Right cardiac atrium (tissue), 5 donors: ENCODE results near the gene ASMTL. TPM values are rescaled to one million over a fixed set of nuclear protein-coding genes. Genes with fewer than 3 reads are reported as not detected.

ENCODE experiments used
- ATAC-seq, 2 donors: fragments of 200-7000 bp; cut with Tn5 transposase; one replicate each; pipeline versions ENCODE4 v1.8.0 to v1.9.1; 2020; ENCODE audit warnings: moderate library complexity in 2 of 2, mild to moderate bottlenecking in 1 of 2
- DNase-seq, 3 donors: peaks; one replicate each; pipeline ENCODE4 v3.0.0-alpha.2; 2020
- H3K27ac ChIP-seq: one replicate; pipeline ENCODE4 v1.5.1; 2013; ENCODE audit warnings: mild to moderate bottlenecking, low read length, control low read depth, moderate library complexity
- H3K27me3 ChIP-seq: one replicate; pipeline ENCODE4 v1.6.1; 2013; ENCODE audit not compliant: control insufficient read depth, insufficient read depth
- H3K4me1 ChIP-seq: one replicate; pipeline ENCODE4 v1.6.1; 2013; ENCODE audit warnings: low read length; ENCODE audit not compliant: control insufficient read depth, insufficient read depth
- H3K4me3 ChIP-seq: one replicate; pipeline ENCODE4 v1.5.1; 2013; ENCODE audit warnings: low read length, control low read depth
- H3K9me3 ChIP-seq: one replicate; pipeline ENCODE4 v1.6.1; 2013; ENCODE audit warnings: low read length; ENCODE audit not compliant: control insufficient read depth
- WGBS: extraction: QIAGEN DNeasy Blood & Tissue Kit; methylation state at CpG from one replicate; pipeline ENCODE4 v1.1.7; 2013; 5-methylcytosine and 5-hydroxymethylcytosine counted together
- intact Hi-C, 4 donors: fragments of 100-400 bp; cut with DNase I; formaldehyde crosslinking; loops; one replicate each; pipeline versions ENCODE4 v1.11.0 to v1.14.0; 2022 to 2023
- polyA plus RNA-seq: library from polyadenylated mRNA; stranded (reverse); fragments of 200-250 nt; gene quantifications from one replicate; pipeline ENCODE4 v1.2.3, GENCODE V29; 2013
- total RNA-seq, 4 donors: library from RNA; stranded (reverse); fragmentation: NEBNext Ultra II Directional; extraction: Animal tissue kit (Norgen Biotek cat#: 25700); gene quantifications; one replicate each; pipeline ENCODE4 v1.2.1, GENCODE V29; 2021
- donor health status: healthy with polysubstance abuse.
- donor health status: DM: no; HTN: yes; CAD: no.
- donor health status: DM: no; HTN: no; CAD: no.
- donor health status: DM: no; HTN: yes; CAD: no; lungs with severe emphysema.
- donor health status: DM: yes; HTN: yes; CAD: no.

The ASMTL gene
- total and polyA plus RNA-seq, 5 donors: 27.7 to 34.4 (median 34.1) TPM

- Histone ChIP-seq H3K4me1 (no peaks in the 10 kb centered on the region), H3K27ac (no peak overlapping the region), H3K9me3 (no peaks in the 10 kb centered on the region), H3K4me3 (no peak overlapping the region), H3K27me3 (no peaks in the 10 kb centered on the region)
- WGBS: 97% methylated on average over 19 of the region's 19 CpGs
- intact Hi-C loops: loop anchor here in 2 of 4 donors (10.0 kb wide), 1 partner anchor 50 kb away; the partner anchor contains the start of gene SLC25A6 (in 2 of the 2)
- ATAC-seq (no peak), DNase-seq (peak in 2 of 3 donors; percentile 1 to 2)
Observed at GRCh38 chrX:1444561-1445500, 7.9 kb downstream of the ASMTL start.

DNA sequence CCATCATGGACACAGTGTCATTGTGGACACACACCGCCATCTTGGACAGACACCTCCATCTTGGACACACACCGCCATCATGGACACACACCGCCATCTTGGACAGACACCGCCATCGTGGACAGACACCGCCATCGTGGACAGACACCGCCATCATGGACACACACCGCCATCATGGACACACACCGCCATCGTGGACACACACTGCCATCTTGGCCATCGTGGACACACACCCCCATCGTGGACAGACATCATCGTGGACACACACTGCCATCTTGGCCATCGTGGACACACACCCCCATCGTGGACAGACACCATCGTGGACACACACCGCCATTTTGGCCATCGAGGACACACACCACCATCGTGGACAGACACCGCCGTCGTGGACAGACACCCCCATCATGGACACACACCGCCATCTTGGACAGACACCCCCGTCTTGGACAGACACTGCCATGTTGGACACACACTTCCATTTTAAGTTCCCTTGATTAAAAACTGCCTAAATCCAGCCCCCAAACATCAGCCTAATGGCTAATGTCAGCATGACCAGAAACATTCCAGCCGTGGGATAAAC, 9.1 kb downstream of the ASMTL start:
- Histone ChIP-seq H3K4me1 (no peaks in the 10 kb centered on the region), H3K9me3 (no peaks in the 10 kb centered on the region), H3K27me3 (no peaks in the 10 kb centered on the region), H3K4me3 (no peak overlapping the region), H3K27ac (no peak overlapping the region)
- no peak for ATAC-seq
- intact Hi-C loops: loop anchor here in 2 of 4 donors (10.0 kb wide), 1 partner anchor 49 kb away; the partner anchor contains the start of gene SLC25A6 (in 2 of the 2)
- WGBS: 86% methylated on average over 26 of the region's 26 CpGs
- peak in 2 of 3 donors; percentile 7 to 8 for DNase-seq

DNA sequence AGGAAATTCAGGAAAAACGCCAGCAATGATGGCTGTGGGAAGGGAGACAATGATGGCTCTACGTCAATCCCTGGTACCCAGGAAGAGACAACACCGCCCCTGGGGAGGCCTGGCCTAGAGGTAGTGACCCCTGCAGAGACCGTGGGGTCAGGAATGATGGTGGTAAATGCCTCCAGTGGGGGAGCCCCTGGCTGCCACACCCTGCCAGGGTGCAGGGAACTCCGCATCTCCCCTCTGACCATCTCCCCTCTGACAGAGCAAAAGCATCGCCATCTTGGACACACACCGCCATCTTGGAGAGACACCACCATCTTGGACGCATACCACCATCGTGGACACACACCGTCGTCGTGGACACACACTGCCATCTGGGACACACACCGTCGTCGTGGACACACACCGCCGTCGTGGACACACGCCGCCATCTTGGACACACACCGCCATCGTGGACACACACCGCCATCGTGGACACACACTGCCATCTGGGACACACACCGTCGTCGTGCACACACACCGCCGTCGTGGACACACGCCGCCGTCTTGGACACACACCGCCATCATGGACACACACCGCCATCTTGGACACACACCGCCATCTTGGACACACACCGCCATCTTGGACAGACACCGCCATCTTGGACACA, 9.9 kb downstream of the ASMTL start:
- Histone ChIP-seq H3K27me3 (no peaks in the 10 kb centered on the region), H3K4me3 (no peak overlapping the region), H3K9me3 (no peaks in the 10 kb centered on the region), H3K27ac (no peak overlapping the region), H3K4me1 (no peaks in the 10 kb centered on the region)
- WGBS: 90% methylated on average over 36 of the region's 38 CpGs
- DNase-seq (peak in 2 of 3 donors; percentile 1 to 8), ATAC-seq (no peak)
- intact Hi-C loops: loop anchor here in 2 of 4 donors (10.0 kb wide), 1 partner anchor 48 kb away; the partner anchor contains the start of gene SLC25A6 (in 2 of the 2)

GRCh38 chrX:1442016-1442665, 10.6 kb downstream of the ASMTL start:
- Histone ChIP-seq H3K27ac (no peak overlapping the region), H3K4me3 (no peak overlapping the region), H3K27me3 (no peaks in the 10 kb centered on the region), H3K4me1 (no peaks in the 10 kb centered on the region), H3K9me3 (no peaks in the 10 kb centered on the region)
- WGBS: 98% methylated on average over 18 of the region's 18 CpGs
- no peak for ATAC-seq
- intact Hi-C loops: loop anchor here in 2 of 4 donors (10.0 kb wide), 1 partner anchor 47 kb away; the partner anchor contains the start of gene SLC25A6 (in 2 of the 2)
- DNase-seq: peak in 2 of 3 donors; percentile 3 to 24

DNA sequence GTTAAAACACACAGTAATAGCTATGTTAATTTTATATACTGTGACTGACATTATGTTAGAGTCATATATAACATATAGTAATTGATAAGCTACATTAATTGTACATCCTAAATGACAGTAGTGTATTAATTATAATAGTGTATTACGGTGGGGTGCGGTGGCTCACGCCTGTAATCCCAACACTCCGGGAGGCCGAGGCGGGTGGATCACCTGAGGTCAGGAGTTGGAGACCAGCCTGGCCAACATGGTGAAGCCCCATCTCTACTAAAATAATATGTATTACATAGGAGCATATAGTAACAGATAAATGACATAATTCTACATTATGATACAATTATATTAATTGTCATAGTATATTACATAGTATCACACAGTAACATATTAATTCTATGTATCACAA, 12.2 kb downstream of the ASMTL start:
- Histone ChIP-seq H3K4me1 (no peaks in the 10 kb centered on the region), H3K27ac (no peak overlapping the region), H3K27me3 (no peaks in the 10 kb centered on the region), H3K9me3 (no peaks in the 10 kb centered on the region), H3K4me3 (no peak overlapping the region)
- ATAC-seq: no peak
- DNase-seq: peak in 1 of 3 donors; percentile 13
- intact Hi-C loops: loop anchor here in 2 of 4 donors (10.0 kb wide), 1 partner anchor 46 kb away; the partner anchor contains the start of gene SLC25A6 (in 2 of the 2)
- 98% methylated on average over 6 of the region's 6 CpGs for WGBS

DNA sequence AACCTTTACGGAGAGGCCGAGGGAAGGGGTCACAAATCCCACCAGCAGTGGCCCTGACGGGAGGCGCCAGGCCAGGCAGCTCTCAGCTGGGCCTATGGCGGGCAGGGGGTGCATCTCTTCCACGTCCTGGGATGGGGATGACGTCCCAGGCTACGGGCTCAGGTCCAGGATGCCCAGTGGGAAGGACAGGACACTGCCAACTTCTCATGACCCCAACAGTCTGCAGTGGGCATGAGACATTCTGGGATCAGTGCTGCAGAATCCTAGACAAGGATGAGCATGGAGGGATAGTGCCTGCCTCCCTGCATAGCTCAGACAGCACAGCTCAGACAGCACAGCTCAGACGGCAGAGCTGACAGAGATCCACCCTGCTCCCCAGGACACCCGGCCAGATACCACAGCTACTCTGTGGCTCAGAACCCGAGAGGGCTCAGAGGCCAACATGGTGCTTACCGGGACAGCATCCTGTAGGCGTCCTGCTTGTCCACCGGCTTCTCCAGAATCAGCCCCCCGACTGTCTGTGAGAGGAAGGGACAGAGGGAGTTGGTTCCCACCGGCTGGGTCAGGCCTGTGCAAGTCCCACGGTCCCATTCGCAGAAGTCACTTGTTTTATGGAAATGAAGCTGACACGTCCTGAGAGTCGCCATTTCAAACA, 17.3 kb downstream of the ASMTL start:
- Histone ChIP-seq H3K27me3 (no peaks in the 10 kb centered on the region), H3K4me1 (no peaks in the 10 kb centered on the region), H3K4me3 (no peak overlapping the region), H3K9me3 (no peaks in the 10 kb centered on the region), H3K27ac (no peak overlapping the region)
- WGBS: 96% methylated on average over 20 of the region's 20 CpGs
- intact Hi-C loops: no loop called here
- DNase-seq: peak in 1 of 3 donors; percentile 34
- ATAC-seq: peak; percentile 19 to 22

DNA sequence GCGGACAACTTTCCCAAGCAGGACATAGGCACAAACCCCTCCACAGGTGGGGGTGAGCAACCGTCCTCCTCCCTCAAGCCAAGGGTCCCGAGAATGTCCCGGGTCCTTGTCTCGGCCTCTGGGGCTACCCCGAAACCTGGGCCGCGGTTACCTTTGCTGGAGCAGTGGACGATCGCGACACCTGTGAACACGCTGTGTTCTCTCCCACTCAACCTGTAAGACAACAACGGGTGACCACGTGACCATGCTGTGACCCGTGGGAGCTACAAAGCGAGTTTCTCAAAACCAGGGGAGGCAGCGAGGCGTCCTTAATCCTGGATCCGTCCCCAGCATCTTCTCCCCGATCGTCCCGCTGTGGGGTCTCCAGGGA, 17.9 kb downstream of the ASMTL start:
- no peaks in the 10 kb centered on the region for H3K4me1 ChIP-seq
- 97% methylated on average over 22 of the region's 22 CpGs for WGBS
- H3K27ac ChIP-seq: no peak overlapping the region
- H3K4me3 ChIP-seq: no peak overlapping the region
- no peaks in the 10 kb centered on the region for H3K9me3 ChIP-seq
- peak in 1 of 3 donors; percentile 22 for DNase-seq
- peak in 1 of 2 donors; percentile 7 for ATAC-seq
- H3K27me3 ChIP-seq: no peaks in the 10 kb centered on the region
- intact Hi-C loops: no loop called here

DNA sequence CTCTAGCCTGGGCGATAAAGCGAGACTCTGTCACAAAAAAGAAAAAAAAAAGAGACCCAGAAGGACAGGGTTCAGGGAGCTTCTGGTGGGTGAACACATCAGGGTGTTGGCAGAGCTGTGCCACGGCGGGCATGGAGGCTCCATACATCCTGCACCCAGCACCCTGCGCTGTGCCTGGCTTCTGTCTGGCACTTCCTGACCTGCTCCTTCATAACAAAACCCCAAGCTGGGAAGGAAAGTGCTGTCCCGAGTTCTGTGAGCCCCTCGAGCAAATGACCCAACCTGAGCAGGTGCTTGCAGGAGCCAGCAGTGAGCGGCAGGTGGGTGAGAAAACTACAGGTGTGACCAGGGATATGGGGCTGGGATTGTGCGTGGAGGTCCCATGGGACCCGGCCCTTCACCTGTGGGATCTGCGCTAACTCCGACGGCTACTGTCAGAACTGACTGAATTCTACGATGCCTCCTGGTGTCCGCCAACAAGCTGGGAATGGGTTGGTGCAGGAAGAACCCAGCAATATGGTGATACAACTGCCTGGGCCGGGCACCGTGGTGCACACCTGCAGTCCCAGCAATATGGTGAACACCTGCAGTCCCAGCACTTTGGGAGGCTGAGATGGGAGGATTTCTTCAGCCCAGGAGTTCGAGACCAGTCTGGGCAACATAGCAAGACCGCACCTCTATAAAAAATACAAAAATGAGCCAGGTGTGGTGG, 18.9 kb downstream of the ASMTL start:
- H3K9me3 ChIP-seq: no peaks in the 10 kb centered on the region
- WGBS: 93% methylated on average over 19 of the region's 19 CpGs
- no peaks in the 10 kb centered on the region for H3K27me3 ChIP-seq
- no peaks in the 10 kb centered on the region for H3K4me1 ChIP-seq
- DNase-seq: peak in 1 of 3 donors; percentile 20
- no peak overlapping the region for H3K27ac ChIP-seq
- intact Hi-C loops: no loop called here
- no peak overlapping the region for H3K4me3 ChIP-seq
- ATAC-seq: no peak

DNA sequence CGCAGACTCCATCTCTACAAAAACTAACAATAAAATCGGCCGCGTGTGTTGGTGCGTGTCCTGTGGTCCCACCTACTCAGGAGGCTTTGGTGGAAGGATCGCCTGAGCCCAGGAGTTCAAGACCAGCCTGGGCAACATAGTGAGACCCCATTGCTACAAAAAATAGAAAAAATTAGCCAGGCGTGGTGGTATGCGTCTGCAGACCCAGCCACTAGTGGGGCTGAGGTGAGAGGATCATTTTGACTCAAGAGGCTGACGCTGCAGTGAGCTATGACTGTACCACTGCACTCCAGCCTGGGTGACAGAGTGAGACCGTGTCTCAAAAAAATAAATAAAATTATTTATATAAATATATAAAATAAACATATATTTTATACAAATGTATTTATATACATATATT, 22.3 kb downstream of the ASMTL start:
- Histone ChIP-seq H3K4me3 (no peak overlapping the region), H3K9me3 (no peaks in the 10 kb centered on the region), H3K27ac (no peak overlapping the region), H3K27me3 (no peaks in the 10 kb centered on the region), H3K4me1 (no peaks in the 10 kb centered on the region)
- intact Hi-C loops: no loop called here
- WGBS: 98% methylated on average over 10 of the region's 10 CpGs
- DNase-seq (peak in 1 of 3 donors; percentile 13), ATAC-seq (no peak)
